Liver (tissue), 3 donors: ENCODE measurements around the gene LRIG1.

Experiments
- CTCF ChIP-seq: fragments of 150-350 bp; IDR thresholded peaks from 2 replicates; pipeline ENCODE4 v1.5.1; 2017; ENCODE audit warnings: improper control_type of control experiment, low read depth, low read length; ENCODE audit not compliant: missing input control
- FOXA1 ChIP-seq: IDR thresholded peaks from 2 replicates; pipeline ENCODE4 v1.6.1; 2016; ENCODE audit warnings: antibody characterized with exemption
- GABPA ChIP-seq, 2 donors: IDR thresholded peaks in 1 of 2; conservative IDR thresholded peaks in 1 of 2; 2 replicates each; pipeline ENCODE4 v1.6.1; 2016; ENCODE audit warnings: antibody characterized with exemption in 2 of 2, mild to moderate bottlenecking in 1 of 2, moderate library complexity in 1 of 2
- HNF4A ChIP-seq, 2 donors: conservative IDR thresholded peaks; 2 replicates each; pipeline ENCODE4 v1.6.1; 2016; ENCODE audit warnings: antibody characterized with exemption in 2 of 2, mild to moderate bottlenecking in 2 of 2
- JUND ChIP-seq, 2 donors: IDR thresholded peaks; 2 replicates each; pipeline ENCODE4 v1.6.1; 2016; ENCODE audit warnings: antibody characterized with exemption in 2 of 2
- MAX ChIP-seq: IDR thresholded peaks from 2 replicates; pipeline ENCODE4 v1.6.1; 2016; ENCODE audit warnings: antibody characterized with exemption
- REST ChIP-seq: IDR thresholded peaks from 2 replicates; pipeline ENCODE4 v1.6.1; 2016; ENCODE audit warnings: antibody characterized with exemption, mild to moderate bottlenecking
- SP1 ChIP-seq: IDR thresholded peaks from 2 replicates; pipeline ENCODE4 v1.6.1; 2018; ENCODE audit warnings: antibody characterized with exemption, mild to moderate bottlenecking
- YY1 ChIP-seq: IDR thresholded peaks from 2 replicates; pipeline ENCODE4 v1.6.1; 2016; ENCODE audit warnings: antibody characterized with exemption, mild to moderate bottlenecking
- donor health status: healthy.
- donor health status: healthy.

GRCh38 chr3:66441692-66442091 lies 59.1 kb downstream of the LRIG1 start:
- TF ChIP-seq CTCF (no peak), MAX (no peak), REST (no peak), SP1 (no peak), YY1 (no peak), HNF4A (conservative IDR thresholded peaks at IDR 0.05) (no peak), JUND (IDR thresholded peaks at IDR 0.05) (no peak), GABPA (IDR thresholded peaks at IDR 0.05 in 1 of 2, conservative IDR thresholded peaks at IDR 0.05 in 1 of 2) (no peak), FOXA1 (no peak)
